Hepatocyte (in vitro differentiated cells): ENCODE measurements around the gene TOB2. TPM values are rescaled to one million over a fixed set of nuclear protein-coding genes. Genes with fewer than 3 reads are reported as not detected.
"Not testable (repeated sequence)": the region's sequence is repeated elsewhere in the genome, so short reads cannot be mapped to it uniquely, and the experiment has no call there.

Source experiments
- DNase-seq: peaks from one replicate; pipeline ENCODE4 v3.0.0-alpha.2; 2016; ENCODE audit warnings: low spot score
- H2AFZ ChIP-seq: fragments of 200-600 bp; sonication (generic); 2 replicates; pipeline ENCODE4 v1.6.0; 2016; ENCODE audit warnings: antibody characterized with exemption, mild to moderate bottlenecking
- H3K27ac ChIP-seq: fragments of 200-600 bp; sonication (generic); 2 replicates; pipeline ENCODE4 v1.5.1; 2016; ENCODE audit warnings: mild to moderate bottlenecking
- H3K27me3 ChIP-seq: fragments of 200-600 bp; sonication (generic); 2 replicates; pipeline ENCODE4 v1.6.1; 2016
- H3K36me3 ChIP-seq: fragments of 200-600 bp; sonication (generic); replicated peaks from 2 replicates; pipeline ENCODE4 v1.5.1; 2016; ENCODE audit warnings: low read depth; ENCODE audit not compliant: insufficient read depth
- H3K4me1 ChIP-seq: fragments of 200-600 bp; sonication (generic); 2 replicates; pipeline ENCODE4 v1.5.1; 2016; ENCODE audit warnings: mild to moderate bottlenecking, moderate library complexity; ENCODE audit not compliant: insufficient read depth
- H3K4me2 ChIP-seq: fragments of 200-600 bp; sonication (generic); 2 replicates; pipeline ENCODE4 v1.6.0; 2016
- H3K4me3 ChIP-seq: fragments of 200-600 bp; sonication (generic); 2 replicates; pipeline ENCODE4 v1.5.1; 2016; ENCODE audit warnings: mild to moderate bottlenecking
- H3K79me2 ChIP-seq: fragments of 200-600 bp; sonication (generic); 2 replicates; pipeline ENCODE4 v1.6.0; 2017; ENCODE audit warnings: mild to moderate bottlenecking
- H3K9me2 ChIP-seq: fragments of 200-600 bp; sonication (generic); replicated peaks from 2 replicates; pipeline ENCODE4 v1.6.0; 2017; ENCODE audit warnings: mild to moderate bottlenecking; ENCODE audit not compliant: insufficient read depth
- H3K9me3 ChIP-seq: fragments of 200-600 bp; sonication (generic); 2 replicates; pipeline ENCODE4 v1.5.1; 2016; ENCODE audit warnings: low read depth, mild to moderate bottlenecking
- H4K20me1 ChIP-seq: fragments of 200-600 bp; sonication (generic); 2 replicates; pipeline ENCODE4 v1.6.0; 2016; ENCODE audit warnings: mild to moderate bottlenecking; ENCODE audit not compliant: insufficient read depth, poor library complexity, severe bottlenecking
- CTCF ChIP-seq: fragments of 200-600 bp; sonication (generic); IDR thresholded peaks from 2 replicates; pipeline ENCODE4 v1.5.1; 2016; ENCODE audit warnings: antibody characterized with exemption, mild to moderate bottlenecking; ENCODE audit not compliant: poor library complexity
- EZH2 ChIP-seq: fragments of 200-600 bp; sonication (generic); IDR thresholded peaks from 2 replicates; pipeline ENCODE4 v1.6.1; 2016; ENCODE audit warnings: antibody characterized with exemption, mild to moderate bottlenecking, borderline replicate concordance
- EZH2phosphoT487 ChIP-seq: fragments of 200-600 bp; sonication (generic); IDR thresholded peaks from one replicate; pipeline ENCODE4 v1.6.1; 2018; ENCODE audit warnings: antibody characterized with exemption, mild to moderate bottlenecking, low read depth, moderate library complexity; ENCODE audit not compliant: unreplicated experiment, severe bottlenecking
- WGBS: methylation state at CpG from one replicate; pipeline ENCODE4 v1.1.6; 2016; ENCODE audit warnings: low lambda C conversion rate; ENCODE audit errors: missing lambda C conversion rate; 5-methylcytosine and 5-hydroxymethylcytosine counted together
- polyA plus RNA-seq: library from polyadenylated mRNA; unstranded; fragments of >200 nt; fragmentation: Nextera tagmentation; extraction: Ambion mirVana; gene quantifications from 2 replicates; pipeline ENCODE4 v1.2.1, GENCODE V29; 2016
- total RNA-seq: library from RNA; depleted of rRNA; stranded (reverse); fragments of >200 nt; gene quantifications from 2 replicates; pipeline ENCODE4 v1.2.3, GENCODE V29; 2014

TOB2 gene
- total and polyA plus RNA-seq, 2 experiments from 2014 or later = 37.8 to 38.5 TPM

GRCh38 chr22:41437198-41437597, 9.4 kb downstream of the TOB2 start:
- Histone ChIP-seq H3K4me3 (no peak overlapping the region), H2AFZ (no peak overlapping the region), H3K9me2 (no peaks in the 10 kb centered on the region), H3K79me2 (peaks cover 79% of the 10 kb centered on the region), H3K4me2 (no peak overlapping the region), H3K9me3 (no peaks in the 10 kb centered on the region), H3K4me1 (no peaks in the 10 kb centered on the region), H4K20me1 (peaks cover 77% of the 10 kb centered on the region), H3K27me3 (no peaks in the 10 kb centered on the region), H3K27ac (no peak overlapping the region), H3K36me3 (no peaks in the 10 kb centered on the region)
- TF ChIP-seq EZH2phosphoT487 (no peak), EZH2 (no peak), CTCF (no peak)
- no peak for DNase-seq
- 94% methylated on average over 7 of the region's 7 CpGs for WGBS

- Histone ChIP-seq H2AFZ (no peak overlapping the region), H4K20me1 (peaks cover 72% of the 10 kb centered on the region), H3K79me2 (peaks cover 72% of the 10 kb centered on the region), H3K4me1 (no peaks in the 10 kb centered on the region), H3K9me3 (no peaks in the 10 kb centered on the region), H3K4me2 (no peak overlapping the region), H3K27ac (no peak overlapping the region), H3K27me3 (no peaks in the 10 kb centered on the region), H3K36me3 (no peaks in the 10 kb centered on the region), H3K9me2 (no peaks in the 10 kb centered on the region), H3K4me3 (no peak overlapping the region)
- TF ChIP-seq CTCF = no peak
- 92% methylated on average over 19 of the region's 23 CpGs for WGBS
- no peak for DNase-seq
Observed at GRCh38 chr22:41436322-41437113, 10.1 kb downstream of the TOB2 start.

GRCh38 chr22:41435560-41435959, 11.0 kb downstream of the TOB2 start:
- H3K9me2 ChIP-seq = no peaks in the 10 kb centered on the region
- TF ChIP-seq CTCF (no peak), EZH2phosphoT487 (no peak), EZH2 (no peak)
- H2AFZ ChIP-seq = no peak overlapping the region
- H3K9me3 ChIP-seq = no peaks in the 10 kb centered on the region
- no peaks in the 10 kb centered on the region for H3K4me1 ChIP-seq
- H3K4me2 ChIP-seq = no peak overlapping the region
- no peaks in the 10 kb centered on the region for H3K36me3 ChIP-seq
- H3K27ac ChIP-seq = no peak overlapping the region
- no peaks in the 10 kb centered on the region for H3K27me3 ChIP-seq
- no peak for DNase-seq
- H4K20me1 ChIP-seq = peaks cover 63% of the 10 kb centered on the region
- H3K4me3 ChIP-seq = no peak overlapping the region
- H3K79me2 ChIP-seq = peaks cover 62% of the 10 kb centered on the region
- 83% methylated on average over 4 of the region's 4 CpGs for WGBS

GRCh38 chr22:41434361-41435003, 12.1 kb downstream of the TOB2 start:
- not testable (repeated sequence) for H3K9me2 ChIP-seq, H3K4me2 ChIP-seq, H3K27me3 ChIP-seq, H3K27ac ChIP-seq, H3K4me1 ChIP-seq, H3K36me3 ChIP-seq, DNase-seq, H3K4me3 ChIP-seq, H3K9me3 ChIP-seq, H2AFZ ChIP-seq
- WGBS = 95% methylated on average over 5 of the region's 5 CpGs
- peaks cover 53% of the 10 kb centered on the region for H4K20me1 ChIP-seq
- H3K79me2 ChIP-seq = peaks cover 51% of the 10 kb centered on the region

GRCh38 chr22:41433480-41433879, 13.1 kb downstream of the TOB2 start:
- not testable (repeated sequence) for H3K9me3 ChIP-seq, H3K36me3 ChIP-seq, H3K4me1 ChIP-seq, H3K4me2 ChIP-seq, H3K9me2 ChIP-seq, H2AFZ ChIP-seq, H3K27me3 ChIP-seq, H3K27ac ChIP-seq, DNase-seq, H3K4me3 ChIP-seq
- H4K20me1 ChIP-seq = peaks cover 45% of the 10 kb centered on the region
- H3K79me2 ChIP-seq = peaks cover 41% of the 10 kb centered on the region
- 100% methylated on average over 1 of the region's 1 CpG for WGBS
